ENCODE measurements around the gene LILRA5. TPM values are rescaled to one million over a fixed set of nuclear protein-coding genes. Genes with fewer than 3 reads are reported as not detected.

LILRA5 gene
- total RNA-seq, 1 experiment from 2014 or later = not detected

GRCh38 chr19:54266133-54266532 lies 46.8 kb downstream of the LILRA5 start:
- CTCF ChIA-PET = interaction anchor here (0.8 to 1.9 kb wide), 13 partner anchors 16 to 129 kb away, joined by 3 to 21 read pairs (median 3); partner anchors contain the start of genes LENG1, MBOAT7, TMC4 and TSEN34
- Mint-ChIP-seq H3K27me3 (ENCODE audit: unreplicated experiment) (peaks cover 92% of the 10 kb centered on the region), H3K4me3 (ENCODE audit: low read depth, unreplicated experiment) (no peak overlapping the region), H3K4me1 (ENCODE audit: low read depth, unreplicated experiment) (no peaks in the 10 kb centered on the region), H3K27ac (ENCODE audit: unreplicated experiment) (no peak overlapping the region), H3K9me3 (ENCODE audit: low read depth, unreplicated experiment) (no peaks in the 10 kb centered on the region), H3K36me3 (ENCODE audit: insufficient read depth, unreplicated experiment) (no peaks in the 10 kb centered on the region)
- peak; percentile 93 for DNase-seq
- intact Hi-C loops (cut with micrococcal nuclease; ENCODE audit: unreplicated experiment) = loop anchor here (5.0 kb wide), 1 partner anchor 489 kb away; no protein-coding TSS in a partner anchor
- TF ChIP-seq CTCF (IDR thresholded peaks at IDR 0.05; ENCODE audit: unreplicated experiment) = peak; percentile 75
- no TSS peak for BruUV-seq (replicated peaks)

GRCh38 chr19:54262470-54262869 lies 50.5 kb downstream of the LILRA5 start:
- no TSS peak for BruUV-seq (replicated peaks)
- no peaks in the 10 kb centered on the region for H3K4me1 Mint-ChIP-seq (ENCODE audit: low read depth, unreplicated experiment)
- peaks cover 92% of the 10 kb centered on the region for H3K27me3 Mint-ChIP-seq (ENCODE audit: unreplicated experiment)
- DNase-seq = no peak
- CTCF ChIA-PET = no interaction called here
- no peaks in the 10 kb centered on the region for H3K9me3 Mint-ChIP-seq (ENCODE audit: low read depth, unreplicated experiment)
- intact Hi-C loops (cut with micrococcal nuclease; ENCODE audit: unreplicated experiment) = no loop called here
- no peak overlapping the region for H3K27ac Mint-ChIP-seq (ENCODE audit: unreplicated experiment)
- no peaks in the 10 kb centered on the region for H3K36me3 Mint-ChIP-seq (ENCODE audit: insufficient read depth, unreplicated experiment)
- no peak overlapping the region for H3K4me3 Mint-ChIP-seq (ENCODE audit: low read depth, unreplicated experiment)
- TF ChIP-seq CTCF (IDR thresholded peaks at IDR 0.05; ENCODE audit: unreplicated experiment) = no peak

- Mint-ChIP-seq H3K9me3 (ENCODE audit: low read depth, unreplicated experiment) (no peaks in the 10 kb centered on the region), H3K27me3 (ENCODE audit: unreplicated experiment) (peaks cover 92% of the 10 kb centered on the region), H3K27ac (ENCODE audit: unreplicated experiment) (no peak overlapping the region), H3K4me3 (ENCODE audit: low read depth, unreplicated experiment) (no peak overlapping the region), H3K4me1 (ENCODE audit: low read depth, unreplicated experiment) (no peaks in the 10 kb centered on the region), H3K36me3 (ENCODE audit: insufficient read depth, unreplicated experiment) (no peaks in the 10 kb centered on the region)
- intact Hi-C loops (cut with micrococcal nuclease; ENCODE audit: unreplicated experiment) = no loop called here
- no TSS peak for BruUV-seq (replicated peaks)
- no peak for DNase-seq
- CTCF ChIA-PET = no interaction called here
- TF ChIP-seq CTCF (IDR thresholded peaks at IDR 0.05; ENCODE audit: unreplicated experiment) = no peak
Measured at GRCh38 chr19:54262066-54262465, 50.9 kb downstream of the LILRA5 start.

DNA sequence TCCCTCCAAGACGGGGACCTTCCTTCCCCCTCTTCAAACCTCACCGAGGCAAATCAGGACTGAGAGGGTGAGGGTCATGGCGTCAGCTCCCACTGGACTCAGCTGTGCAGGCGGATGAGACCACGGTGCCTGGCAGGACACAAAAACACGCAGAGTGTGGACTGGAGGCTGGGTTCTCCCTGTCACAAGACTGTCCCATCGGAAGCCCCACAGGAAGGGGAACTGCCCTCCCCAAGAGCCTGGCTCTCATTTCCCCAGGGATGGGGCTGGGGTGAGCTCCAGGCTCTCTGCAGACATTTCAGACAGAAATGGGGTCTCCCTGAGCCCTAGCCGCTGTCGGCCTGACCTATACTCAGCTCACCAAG lies 55.9 kb downstream of the LILRA5 start, which contains the start of gene LILRB5:
LILRB5 (minus strand) TSS at position 158 of the 365 bp plus-strand sequence; CDS start at position 78, 80 bp downstream.
- H3K9me3 Mint-ChIP-seq (ENCODE audit: low read depth, unreplicated experiment) = no peaks in the 10 kb centered on the region
- no TSS peak for BruUV-seq (replicated peaks)
- intact Hi-C loops (cut with micrococcal nuclease; ENCODE audit: unreplicated experiment) = no loop called here
- H3K36me3 Mint-ChIP-seq (ENCODE audit: insufficient read depth, unreplicated experiment) = no peaks in the 10 kb centered on the region
- peaks cover 100% of the 10 kb centered on the region for H3K27me3 Mint-ChIP-seq (ENCODE audit: unreplicated experiment)
- H3K4me1 Mint-ChIP-seq (ENCODE audit: low read depth, unreplicated experiment) = no peaks in the 10 kb centered on the region
- CTCF ChIA-PET = interaction anchor here (0.6 kb wide), 1 partner anchor 11 kb away, joined by 3 read pairs; no protein-coding TSS in a partner anchor
- H3K27ac Mint-ChIP-seq (ENCODE audit: unreplicated experiment) = no peak within 1 kb of the TSS
- no peak for DNase-seq
- TF ChIP-seq CTCF (IDR thresholded peaks at IDR 0.05; ENCODE audit: unreplicated experiment) = no peak
- H3K4me3 Mint-ChIP-seq (ENCODE audit: low read depth, unreplicated experiment) = no peak within 1 kb of the TSS

Small RNA genes lying within 50 kb of the gene (microRNA-seq; reads per million reads assigned to microRNA genes)
- not detected for gene MIR4752

Other genes with a start within 250 kb of the LILRA5 start
- not detected in 2 replicates for gene VSTM1, start 249.3 kb downstream of the LILRA5 start, total RNA-seq (2022)
- gene TARM1, start 231.8 kb downstream of the LILRA5 start, total RNA-seq (2022) = not detected in 2 replicates
- 0.54 and 0.64 TPM in 2 replicates for gene OSCAR, start 212.4 kb downstream of the LILRA5 start, total RNA-seq (2022)
- gene NDUFA3, start 210.3 kb downstream of the LILRA5 start, total RNA-seq (2022) = 228 and 255 TPM in 2 replicates
- gene TFPT, start 197.5 kb downstream of the LILRA5 start, total RNA-seq (2022) = 30.8 and 34.2 TPM in 2 replicates
- gene PRPF31, start 197.4 kb downstream of the LILRA5 start, total RNA-seq (2022) = 106 TPM in 2 replicates
- 79.4 and 87.4 TPM in 2 replicates for gene CNOT3, start 175.4 kb downstream of the LILRA5 start, total RNA-seq (2022)
- gene LENG1, start 153.4 kb downstream of the LILRA5 start, total RNA-seq (2022) = 9.9 and 10.7 TPM in 2 replicates
- gene TMC4, start 140.0 kb downstream of the LILRA5 start, total RNA-seq (2022) = 157 and 166 TPM in 2 replicates
- 287 and 323 TPM in 2 replicates for gene MBOAT7, start 123.6 kb downstream of the LILRA5 start, total RNA-seq (2022)
- gene TSEN34, start 121.9 kb downstream of the LILRA5 start, total RNA-seq (2022) = 52.2 and 53.0 TPM in 2 replicates
- 825 and 841 TPM in 2 replicates for gene RPS9, start 112.3 kb downstream of the LILRA5 start, total RNA-seq (2022)
- not detected in 2 replicates for gene LILRB3, start 90.2 kb downstream of the LILRA5 start, total RNA-seq (2022)
- gene LILRA6, start 70.4 kb downstream of the LILRA5 start, total RNA-seq (2022) = not detected in 2 replicates
- not detected in 2 replicates for gene LILRB5, start 55.9 kb downstream of the LILRA5 start, total RNA-seq (2022)
- gene LILRB2, start 32.1 kb downstream of the LILRA5 start, total RNA-seq (2022) = not detected in 2 replicates
- gene LILRA4, start 26.0 kb upstream of the LILRA5 start, total RNA-seq (2022) = not detected in 2 replicates
- 0.61 and 0.83 TPM in 2 replicates for gene LAIR1, start 51.8 kb upstream of the LILRA5 start, total RNA-seq (2022)
- gene TTYH1, start 102.3 kb upstream of the LILRA5 start, total RNA-seq (2022) = 2.9 and 3.9 TPM in 2 replicates
- 256 and 267 TPM in 2 replicates for gene LENG8, start 136.0 kb upstream of the LILRA5 start, total RNA-seq (2022)
- gene LENG9, start 150.6 kb upstream of the LILRA5 start, total RNA-seq (2022) = 14.7 and 16.4 TPM in 2 replicates
- 12.9 and 19.7 TPM in 2 replicates for gene CDC42EP5, start 160.1 kb upstream of the LILRA5 start, total RNA-seq (2022)
- gene LAIR2, start 189.7 kb upstream of the LILRA5 start, total RNA-seq (2022) = not detected in 2 replicates

All from Calu3 (cell line).